Spleen (tissue), 11 donors: Measurements from ENCODE around the gene THRSP. TPM values are rescaled to one million over a fixed set of nuclear protein-coding genes. Genes with fewer than 3 reads are reported as not detected.
"Not testable (repeated sequence)": the region's sequence is repeated elsewhere in the genome, so short reads cannot be mapped to it uniquely, and the experiment has no call there.

Source experiments
- DNase-seq: peaks from one replicate; pipeline ENCODE4 v3.0.0-alpha.2; 2020
- H3K27ac ChIP-seq, 8 donors: fragments of 200-600 bp; sonication (generic) in 7 of 8; 1 replicate in 4 of 8; 2 replicates in 4 of 8; pipeline versions ENCODE4 v1.5.0 to v1.8.0; 2016 to 2021; ENCODE audit warnings: inconsistent platforms in 4 of 8, mild to moderate bottlenecking in 4 of 8, moderate library complexity in 1 of 8
- H3K27me3 ChIP-seq, 7 donors: fragments of 200-600 bp; sonication (generic) in 6 of 7; replicated peaks in 1 of 7; 1 replicate in 4 of 7; 2 replicates in 3 of 7; pipeline versions ENCODE4 v1.5.0 to v1.8.0; 2016 to 2021; ENCODE audit warnings: inconsistent platforms in 3 of 7, mild to moderate bottlenecking in 1 of 7
- H3K36me3 ChIP-seq, 6 donors: fragments of 200-600 bp; sonication (generic) in 5 of 6; 1 replicate in 4 of 6; 2 replicates in 2 of 6; pipeline versions ENCODE4 v1.5.0 to v1.8.0; 2016 to 2021; ENCODE audit warnings: inconsistent platforms in 2 of 6
- H3K4me1 ChIP-seq, 6 donors: fragments of 200-600 bp; sonication (generic) in 5 of 6; 1 replicate in 3 of 6; 2 replicates in 3 of 6; pipeline versions ENCODE4 v1.5.0 to v1.8.0; 2016 to 2021; ENCODE audit warnings: inconsistent platforms in 3 of 6
- H3K4me3 ChIP-seq, 8 donors: fragments of 200-600 bp; sonication (generic) in 7 of 8; 1 replicate in 4 of 8; 2 replicates in 4 of 8; pipeline versions ENCODE4 v1.5.0 to v1.8.0; 2016 to 2021; ENCODE audit warnings: inconsistent platforms in 4 of 8, mild to moderate bottlenecking in 4 of 8, moderate library complexity in 2 of 8
- H3K9me3 ChIP-seq, 8 donors: fragments of 200-600 bp; sonication (generic) in 7 of 8; 1 replicate in 4 of 8; 2 replicates in 4 of 8; pipeline versions ENCODE4 v1.5.0 to v1.8.0; 2016 to 2021; ENCODE audit warnings: inconsistent platforms in 4 of 8
- POLR2A ChIP-seq, 3 donors: fragments of 450-650 bp; IDR thresholded peaks; one replicate each; pipeline ENCODE4 v1.5.1; 2017; ENCODE audit warnings: antibody characterized with exemption in 3 of 3, mild to moderate bottlenecking in 1 of 3
- POLR2AphosphoS5 ChIP-seq, 3 donors: sonication (generic); formaldehyde crosslinking; IDR thresholded peaks; one replicate each; pipeline ENCODE4 v1.5.1; 2017; ENCODE audit warnings: antibody characterized with exemption in 3 of 3
- WGBS, 5 donors: extraction: QIAGEN DNeasy Blood & Tissue Kit in 3 of 5; methylation state at CpG; one replicate each; pipeline versions ENCODE4 v1.1.5 to v1.1.7; 2013 to 2018; 5-methylcytosine and 5-hydroxymethylcytosine counted together
- intact Hi-C: fragments of 100-400 bp; cut with DNase I; formaldehyde crosslinking; loops from one replicate; pipeline ENCODE4 v1.15.0; 2023; ENCODE audit warnings: low total_unique reads
- polyA plus RNA-seq, 3 donors: library from polyadenylated mRNA; stranded (reverse); fragments of 200-250 nt; gene quantifications; one replicate each; pipeline ENCODE4 v1.2.1, GENCODE V29; 2013
- total RNA-seq, 7 donors: library from RNA; depleted of rRNA in 3 of 7; stranded (reverse); fragments of >200 nt in 3 of 7; fragmentation: NEBNext Ultra II Directional in 4 of 7; extraction: Animal tissue kit (Norgen Biotek cat#: 25700) in 4 of 7; gene quantifications; one replicate each; pipeline versions ENCODE4 v1.1.0 to v1.2.1, GENCODE V29; 2016 to 2021
- TF ChIP-seq, protein P1 (sequence below), 11 experiments: fragments of 200-600 bp in 7 of 11; fragments of 450-650 bp in 4 of 11; sonication (generic) in 4 of 11; IDR thresholded peaks in 8 of 11; conservative IDR thresholded peaks in 3 of 11; 1 replicate in 7 of 11; 2 replicates in 4 of 11; pipeline versions ENCODE4 v1.4.0 to v1.8.0; 2016 to 2021; ENCODE audit warnings: antibody characterized with exemption in 11 of 11, inconsistent platforms in 4 of 11, mild to moderate bottlenecking in 1 of 11
- donor health status: healthy with polysubstance abuse.
- donor health status: DM: no; HTN: no; CAD: no; lungs with moderate emphysema.
- donor health status: DM: no; HTN: no; CAD: no.
- donor health status: Bipolar disorder and iron deficiency.
- donor health status: healthy.
- donor health status: DM: no; HTN: no; CAD: no.
- donor health status: DM: yes; HTN: yes; CAD: no.

THRSP gene
- total and polyA plus RNA-seq, 10 donors, result 0.13 to 0.29 TPM; not detected in 8

DNA sequence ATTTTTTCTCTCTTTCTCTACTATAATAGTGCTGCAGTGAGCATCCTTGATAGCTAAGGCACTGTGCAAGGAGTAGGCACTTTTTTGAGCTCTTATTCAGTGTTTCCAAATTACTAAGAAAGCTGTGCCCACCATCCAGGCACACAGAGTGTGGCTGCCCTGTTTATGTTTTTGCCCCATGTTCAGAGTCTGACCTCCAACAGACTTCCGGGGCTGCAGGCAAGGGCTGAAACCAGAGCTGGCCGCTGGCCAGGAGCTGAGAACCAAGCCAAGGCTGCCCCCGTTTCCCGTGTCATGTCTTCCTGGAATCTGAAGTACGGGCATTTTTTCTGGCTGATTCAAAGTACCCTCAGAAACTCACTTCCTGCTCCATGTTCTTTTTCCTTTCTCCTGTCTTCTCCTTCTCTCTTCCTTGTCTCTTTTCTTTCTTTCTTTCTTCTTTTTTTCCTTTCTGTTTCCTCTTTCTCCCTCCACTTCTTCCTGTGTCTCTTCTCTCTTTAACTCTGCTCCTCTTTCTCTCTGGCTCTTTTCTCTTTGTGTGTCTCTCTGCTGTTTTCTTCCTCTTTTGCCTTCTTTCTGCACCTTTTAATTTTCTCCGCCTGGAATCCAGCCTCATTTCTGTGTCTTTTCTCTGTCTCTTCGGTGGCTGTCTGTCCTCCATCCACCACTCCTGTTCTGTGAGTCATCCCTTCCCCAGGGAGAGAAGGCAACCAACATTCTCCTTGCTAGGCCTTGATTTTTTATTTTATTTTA lies 23.6 kb upstream of the THRSP start:
- DNase-seq, result peak; percentile 79
- WGBS, 5 donors, result 22 to 28% (median 24%) methylated on average over 7 of the region's 7 CpGs
- peak overlapping the region in 1 of 8 donors; percentile 5 for H3K4me3 ChIP-seq
- peak; percentile 28 to 52 (median 48) for TF ChIP-seq POLR2AphosphoS5 (IDR thresholded peaks at IDR 0.05)
- TF ChIP-seq POLR2A (IDR thresholded peaks at IDR 0.05), result no peak
- H3K27ac ChIP-seq, result peak overlapping the region; percentile 6 to 79 (median 71)
- H3K27me3 ChIP-seq, result no peaks in the 10 kb centered on the region
- peaks cover 0 to 18% (median 15%) of the 10 kb centered on the region in 6 donors for H3K4me1 ChIP-seq
- intact Hi-C loops, result no loop called here
- H3K9me3 ChIP-seq, result no peaks in the 10 kb centered on the region
- H3K36me3 ChIP-seq, result no peaks in the 10 kb centered on the region

DNA sequence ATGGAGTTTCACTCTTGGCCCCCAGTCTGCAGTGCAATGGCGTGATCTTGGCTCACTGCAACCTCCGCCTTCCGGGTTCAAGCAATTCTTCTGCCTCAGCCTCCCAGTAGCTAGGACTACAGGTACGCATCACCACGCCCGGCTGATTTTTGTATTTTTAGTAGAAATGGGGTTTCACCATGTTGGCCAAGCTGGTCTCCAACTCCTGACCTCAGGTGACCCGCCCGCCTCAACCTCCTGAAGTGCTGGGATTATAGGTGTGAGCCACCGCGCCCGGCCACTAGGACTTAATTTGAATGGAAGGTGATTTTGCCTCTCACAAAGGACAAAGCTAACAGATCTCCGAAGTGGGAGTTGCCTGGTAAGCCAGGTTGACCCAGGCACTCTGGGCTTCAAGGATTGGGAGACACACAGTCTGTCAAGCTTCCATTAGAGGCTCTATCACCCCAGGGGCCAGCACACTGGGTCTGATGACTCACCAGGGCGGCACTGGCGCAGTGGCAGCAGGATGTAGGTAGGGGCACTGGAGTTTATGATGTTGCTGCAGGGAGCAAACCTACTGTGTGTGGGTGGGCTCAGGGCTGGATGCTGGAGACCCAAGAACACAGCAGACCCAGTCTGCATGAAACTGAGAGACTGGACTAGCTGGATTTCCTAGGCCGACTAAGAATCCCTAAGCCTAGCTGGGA lies 22.8 kb upstream of the THRSP start:
- peaks cover 3 to 21% (median 17%) of the 10 kb centered on the region in 6 donors for H3K4me1 ChIP-seq
- H3K36me3 ChIP-seq, result no peaks in the 10 kb centered on the region
- no peak for TF ChIP-seq POLR2A (IDR thresholded peaks at IDR 0.05)
- no peak for TF ChIP-seq POLR2AphosphoS5 (IDR thresholded peaks at IDR 0.05)
- TF ChIP-seq, protein P1, sequence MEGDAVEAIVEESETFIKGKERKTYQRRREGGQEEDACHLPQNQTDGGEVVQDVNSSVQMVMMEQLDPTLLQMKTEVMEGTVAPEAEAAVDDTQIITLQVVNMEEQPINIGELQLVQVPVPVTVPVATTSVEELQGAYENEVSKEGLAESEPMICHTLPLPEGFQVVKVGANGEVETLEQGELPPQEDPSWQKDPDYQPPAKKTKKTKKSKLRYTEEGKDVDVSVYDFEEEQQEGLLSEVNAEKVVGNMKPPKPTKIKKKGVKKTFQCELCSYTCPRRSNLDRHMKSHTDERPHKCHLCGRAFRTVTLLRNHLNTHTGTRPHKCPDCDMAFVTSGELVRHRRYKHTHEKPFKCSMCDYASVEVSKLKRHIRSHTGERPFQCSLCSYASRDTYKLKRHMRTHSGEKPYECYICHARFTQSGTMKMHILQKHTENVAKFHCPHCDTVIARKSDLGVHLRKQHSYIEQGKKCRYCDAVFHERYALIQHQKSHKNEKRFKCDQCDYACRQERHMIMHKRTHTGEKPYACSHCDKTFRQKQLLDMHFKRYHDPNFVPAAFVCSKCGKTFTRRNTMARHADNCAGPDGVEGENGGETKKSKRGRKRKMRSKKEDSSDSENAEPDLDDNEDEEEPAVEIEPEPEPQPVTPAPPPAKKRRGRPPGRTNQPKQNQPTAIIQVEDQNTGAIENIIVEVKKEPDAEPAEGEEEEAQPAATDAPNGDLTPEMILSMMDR (IDR thresholded peaks at IDR 0.05 in 8 of 11, conservative IDR thresholded peaks at IDR 0.05 in 3 of 11), result no peak
- WGBS, 5 donors, result 90 to 97% (median 96%) methylated on average over 10 to 15 of the region's 15 CpGs
- no peaks in the 10 kb centered on the region for H3K9me3 ChIP-seq
- intact Hi-C loops, result no loop called here
- no peak overlapping the region for H3K4me3 ChIP-seq
- DNase-seq, result no peak
- peak overlapping the region; percentile 6 to 79 (median 71) for H3K27ac ChIP-seq
- H3K27me3 ChIP-seq, result no peaks in the 10 kb centered on the region

DNA sequence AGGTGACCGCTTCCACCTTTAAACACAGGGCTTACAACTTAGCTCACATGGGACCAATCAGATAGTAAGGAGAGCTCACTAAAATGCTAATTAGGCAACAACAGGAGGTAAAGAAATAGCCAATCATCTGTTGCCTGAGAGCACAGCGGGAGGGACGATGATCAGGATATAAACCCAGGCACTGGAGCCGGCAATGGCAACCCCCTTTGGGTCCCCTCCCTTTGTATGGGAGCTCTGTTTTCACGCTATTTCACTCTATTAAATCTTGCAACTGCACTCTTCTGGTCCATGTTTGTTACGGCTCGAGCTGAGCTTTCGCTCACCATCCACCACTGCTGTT lies 22.3 kb upstream of the THRSP start:
- H3K27me3 ChIP-seq, intact Hi-C loops, DNase-seq, H3K4me3 ChIP-seq, H3K27ac ChIP-seq, H3K9me3 ChIP-seq, H3K36me3 ChIP-seq: not testable (repeated sequence)
- WGBS, 5 donors, result 95 to 99% (median 96%) methylated on average over 8 of the region's 8 CpGs
- peaks cover 6 to 26% (median 22%) of the 10 kb centered on the region in 6 donors for H3K4me1 ChIP-seq

DNA sequence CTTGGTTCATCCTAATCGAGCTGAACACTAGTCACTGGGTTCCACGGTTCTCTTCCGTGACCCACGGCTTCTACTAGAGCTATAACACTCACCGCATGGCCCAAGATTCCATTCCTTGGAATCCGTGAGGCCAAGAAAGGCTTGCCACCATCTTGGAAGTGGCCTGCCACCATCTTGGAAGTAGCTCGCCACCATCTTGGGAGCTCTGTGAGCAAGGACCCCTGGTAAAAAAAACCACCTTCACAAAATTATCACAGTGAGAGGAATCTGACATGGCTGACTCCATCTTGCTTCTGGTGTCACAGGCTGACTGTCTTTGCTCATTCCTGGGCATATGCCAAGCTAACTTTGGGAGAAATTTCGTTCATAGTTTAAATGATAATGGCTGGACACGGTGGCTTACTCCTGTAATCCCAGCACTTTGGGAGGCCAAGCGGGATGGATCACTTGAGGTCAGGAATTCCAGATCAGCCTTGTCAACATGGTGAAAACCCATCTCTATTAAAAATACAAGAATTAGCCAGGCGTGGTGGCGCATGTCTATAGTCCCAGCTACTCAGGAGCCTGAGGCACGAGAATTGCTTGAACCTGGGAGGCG lies 21.7 kb upstream of the THRSP start:
- intact Hi-C loops, result no loop called here
- TF ChIP-seq POLR2AphosphoS5 (IDR thresholded peaks at IDR 0.05) (no peak), POLR2A (IDR thresholded peaks at IDR 0.05) (no peak)
- TF ChIP-seq, protein P1 (IDR thresholded peaks at IDR 0.05 in 8 of 11, conservative IDR thresholded peaks at IDR 0.05 in 3 of 11), result no peak

DNA sequence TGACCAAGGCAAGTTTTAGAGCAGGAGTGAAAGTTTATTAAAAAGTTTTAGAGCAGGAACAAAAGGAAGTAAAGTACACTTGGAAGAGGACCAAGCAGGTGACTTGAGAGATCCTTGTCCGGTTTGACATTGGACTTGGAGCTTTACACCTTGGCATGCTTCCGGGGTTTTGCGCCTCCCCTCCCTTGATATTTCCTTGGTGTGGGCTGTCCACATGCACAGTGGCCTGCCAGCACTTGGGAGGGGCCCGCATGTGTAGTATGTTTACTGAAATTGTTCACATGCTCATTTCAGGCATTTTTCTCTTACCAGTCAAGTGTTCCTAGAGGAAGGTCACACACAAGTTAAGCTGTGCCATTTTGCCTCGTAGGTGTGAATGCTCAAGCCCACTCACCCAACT lies 19.0 kb upstream of the THRSP start:
- Histone ChIP-seq H3K27me3 (no peaks in the 10 kb centered on the region), H3K36me3 (no peaks in the 10 kb centered on the region), H3K4me1 (peaks cover 6 to 23% (median 19%) of the 10 kb centered on the region in 6 donors), H3K4me3 (no peak overlapping the region), H3K9me3 (no peaks in the 10 kb centered on the region), H3K27ac (no peak overlapping the region)
- intact Hi-C loops, result no loop called here
- TF ChIP-seq POLR2AphosphoS5 (IDR thresholded peaks at IDR 0.05) (no peak), POLR2A (IDR thresholded peaks at IDR 0.05) (no peak)
- TF ChIP-seq, protein P1 (IDR thresholded peaks at IDR 0.05 in 8 of 11, conservative IDR thresholded peaks at IDR 0.05 in 3 of 11), result no peak
- 89 to 97% (median 91%) methylated on average over 5 of the region's 5 CpGs for WGBS, 5 donors
- DNase-seq, result no peak

More for the DNA sequence above, 21.7 kb upstream of the THRSP start:
- Histone ChIP-seq H3K9me3 (no peaks in the 10 kb centered on the region), H3K27me3 (no peaks in the 10 kb centered on the region), H3K4me3 (no peak overlapping the region), H3K27ac (no peak overlapping the region), H3K4me1 (peaks cover 6 to 30% (median 24%) of the 10 kb centered on the region in 6 donors), H3K36me3 (no peaks in the 10 kb centered on the region)
- WGBS, 5 donors, result 94 to 97% (median 95%) methylated on average over 14 of the region's 14 CpGs
- DNase-seq, result no peak
